Globus pallidus (tissue), 1 donor: ENCODE results near the gene FAM219A.
"Not testable (repeated sequence)": the region's sequence is repeated elsewhere in the genome, so short reads cannot be mapped to it uniquely, and the experiment has no call there.

Experiments used
- DNase-seq: peaks from one replicate; pipeline ENCODE4 v3.0.0-alpha.2; 2015; ENCODE audit warnings: low spot score

FAM219A gene

DNA sequence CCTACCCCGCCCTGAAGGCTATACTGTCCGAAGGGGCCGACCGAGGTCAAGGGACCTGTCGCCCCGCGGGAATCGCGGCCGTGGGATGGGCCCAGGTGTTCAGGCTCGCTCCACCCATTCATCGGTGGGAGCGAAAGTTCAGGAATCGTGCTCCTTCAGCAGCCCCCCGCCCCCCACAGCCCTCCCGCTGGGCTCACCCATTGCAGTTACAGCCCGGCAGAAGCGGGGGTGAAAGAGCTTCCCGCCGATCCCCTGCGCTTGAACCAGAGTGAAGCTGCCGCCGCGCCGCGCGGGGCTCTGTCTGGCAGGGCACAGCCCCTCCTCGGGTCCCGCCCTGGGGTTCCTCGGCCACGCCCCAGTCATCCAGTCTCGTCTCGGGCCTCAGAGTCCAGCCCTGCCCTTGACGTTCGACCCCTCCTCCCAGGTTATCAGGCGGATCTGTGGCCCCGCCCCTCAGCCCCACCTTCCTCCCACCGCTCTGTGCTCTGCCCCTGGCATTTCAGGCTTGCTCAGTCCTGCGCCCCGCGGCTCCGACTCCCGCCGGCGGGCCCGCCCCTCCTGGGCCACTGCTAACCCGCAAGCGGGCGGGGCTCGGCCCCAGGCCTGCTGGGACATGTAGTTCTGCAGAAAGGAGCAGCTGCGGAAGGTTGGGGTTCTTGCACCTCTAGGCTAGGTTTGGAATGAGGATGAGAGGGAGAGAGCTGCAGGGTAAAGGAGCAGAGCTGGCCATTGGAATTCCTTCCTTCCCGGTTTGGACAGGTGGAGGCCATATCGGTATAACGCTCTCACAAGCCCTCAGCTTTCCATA, 81.6 kb downstream of the FAM219A start, which contains the start of gene MYORG:
Gene MYORG, minus strand, starts transcription at position 303 of the 808 bp plus-strand sequence. CDS start 3,955 bp downstream, outside the sequence.
- peak; percentile 95 for DNase-seq

DNA sequence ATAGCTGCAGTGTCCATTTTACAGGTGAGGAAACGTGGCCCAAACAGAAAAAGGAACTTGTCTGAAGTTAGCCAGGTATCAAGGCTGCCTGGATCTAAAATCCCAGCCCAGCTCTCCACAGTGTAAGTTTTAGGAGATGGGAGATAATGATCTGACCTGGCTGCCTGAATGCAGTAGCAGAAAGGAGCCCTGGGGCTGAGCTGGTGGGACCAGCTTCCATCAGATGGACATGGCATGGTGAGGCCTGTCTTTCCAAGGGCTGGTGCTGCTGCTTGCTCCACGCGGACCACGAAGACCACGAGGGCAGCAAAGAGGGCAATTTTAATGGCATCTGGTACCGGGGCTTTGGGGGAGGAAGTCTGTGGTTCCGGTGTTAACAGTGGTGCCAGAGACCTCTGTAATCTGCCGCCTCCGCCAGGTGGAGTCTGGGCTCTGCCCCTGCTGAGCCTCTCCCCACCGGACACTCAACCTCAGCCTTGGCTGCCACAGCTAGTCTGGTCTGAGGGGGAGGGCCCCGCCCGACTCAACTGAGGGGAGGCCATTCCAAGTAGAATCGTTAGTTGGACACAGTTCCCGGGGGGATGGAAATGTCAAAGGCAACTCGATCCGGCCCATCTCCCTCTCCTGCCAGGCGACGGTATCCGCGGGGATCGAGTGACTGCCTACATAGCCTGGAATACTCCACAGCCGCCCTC, 82.3 kb downstream of the FAM219A start:
- peak; percentile 52 for DNase-seq

DNA sequence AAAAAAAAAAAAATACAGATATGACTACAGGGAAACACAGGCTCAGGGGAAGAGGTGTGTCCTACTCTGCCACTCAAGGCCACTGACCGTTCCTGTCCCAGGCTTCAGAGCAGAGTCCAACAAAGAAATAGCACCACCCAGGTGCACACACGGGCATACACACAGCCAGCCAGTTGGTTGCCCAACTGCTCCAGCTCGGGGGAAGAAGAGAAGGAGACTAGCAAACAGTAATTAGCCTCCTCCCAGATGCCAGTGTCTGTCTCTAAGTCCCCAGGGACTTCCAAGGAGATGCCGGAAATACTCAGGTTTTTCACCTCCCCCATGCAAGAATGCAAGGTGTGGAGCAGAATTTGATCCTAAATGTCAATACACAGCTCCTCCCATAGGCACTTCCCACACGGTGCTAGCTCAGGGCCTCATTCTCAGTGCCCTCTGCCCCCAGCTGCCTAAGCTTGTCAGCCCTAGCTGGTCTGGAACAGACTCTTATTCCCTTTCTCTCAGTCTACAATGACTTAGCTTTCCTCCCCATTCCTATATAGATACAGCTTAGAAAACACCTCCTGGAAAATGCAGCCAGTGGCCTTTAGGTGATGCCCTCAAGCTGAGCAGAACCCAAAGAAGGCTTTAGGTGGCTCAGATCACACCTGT, 83.3 kb downstream of the FAM219A start:
- no peak for DNase-seq

DNA sequence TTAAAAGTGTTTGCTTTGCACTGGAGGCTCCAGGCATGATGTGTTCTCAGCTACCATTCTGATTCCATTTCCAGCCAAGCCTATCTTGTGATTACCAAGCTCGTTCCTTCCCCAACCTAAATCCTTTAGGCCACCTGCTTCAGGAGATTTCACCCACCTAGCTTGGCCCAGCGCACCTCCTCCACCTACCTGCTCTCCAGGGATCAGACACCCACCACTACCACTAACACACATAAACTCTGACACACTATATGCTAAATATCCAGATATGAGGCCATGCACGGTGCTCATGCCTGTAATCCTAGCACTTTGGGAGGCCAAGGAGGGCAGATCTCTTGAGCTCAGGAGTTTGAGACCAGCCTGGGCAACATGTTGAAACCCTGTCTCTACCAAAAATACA, 84.0 kb downstream of the FAM219A start:
- DNase-seq, result no peak

DNA sequence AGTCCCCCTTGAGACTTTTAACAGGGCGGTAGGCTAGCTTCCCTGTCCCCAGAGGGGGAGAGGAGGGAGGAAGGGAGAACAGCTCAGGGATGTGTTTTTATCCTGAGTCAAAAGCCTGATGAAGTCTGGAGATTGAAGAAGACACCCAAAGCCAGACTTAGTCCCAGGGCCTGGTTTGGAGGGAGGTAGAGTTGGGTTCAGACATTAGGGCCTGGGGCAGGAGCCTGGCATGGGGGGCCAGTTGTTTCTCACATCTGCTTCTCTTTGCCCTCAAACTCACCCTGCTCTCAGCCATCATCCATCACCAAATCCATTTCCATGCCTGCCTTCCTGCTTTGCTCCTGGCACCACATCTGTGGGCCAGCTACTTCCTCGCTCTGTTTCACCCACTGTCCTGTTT, 84.6 kb downstream of the FAM219A start:
- no peak for DNase-seq

DNA sequence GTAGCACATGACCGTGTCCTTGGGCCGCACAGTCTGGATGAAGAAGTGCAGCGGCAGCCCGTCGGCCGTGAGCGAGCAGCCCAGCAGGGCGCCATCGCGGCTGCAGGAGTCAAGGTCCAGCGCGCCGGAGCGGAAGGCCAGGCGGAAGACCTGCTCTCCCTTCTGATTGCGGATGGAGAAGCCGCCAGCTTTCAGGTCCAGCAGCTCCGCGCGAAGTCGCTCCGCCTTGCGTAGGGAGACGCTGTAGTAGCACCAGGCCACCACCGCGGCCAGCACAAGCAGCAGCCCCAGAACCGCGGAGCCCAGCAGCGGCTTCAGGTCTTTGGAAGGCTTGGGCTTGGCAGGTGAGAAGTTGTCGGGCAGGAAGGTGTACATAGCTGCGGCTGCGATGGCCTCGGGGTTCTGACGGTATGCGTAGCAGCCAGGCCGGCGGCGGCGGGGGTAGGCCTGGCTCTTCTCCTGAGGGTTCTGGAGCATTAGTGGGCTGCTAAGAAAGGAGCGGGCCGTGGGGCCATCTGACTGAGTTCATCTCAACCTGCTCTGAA, 85.8 kb downstream of the FAM219A start:
- DNase-seq, result no peak

DNA sequence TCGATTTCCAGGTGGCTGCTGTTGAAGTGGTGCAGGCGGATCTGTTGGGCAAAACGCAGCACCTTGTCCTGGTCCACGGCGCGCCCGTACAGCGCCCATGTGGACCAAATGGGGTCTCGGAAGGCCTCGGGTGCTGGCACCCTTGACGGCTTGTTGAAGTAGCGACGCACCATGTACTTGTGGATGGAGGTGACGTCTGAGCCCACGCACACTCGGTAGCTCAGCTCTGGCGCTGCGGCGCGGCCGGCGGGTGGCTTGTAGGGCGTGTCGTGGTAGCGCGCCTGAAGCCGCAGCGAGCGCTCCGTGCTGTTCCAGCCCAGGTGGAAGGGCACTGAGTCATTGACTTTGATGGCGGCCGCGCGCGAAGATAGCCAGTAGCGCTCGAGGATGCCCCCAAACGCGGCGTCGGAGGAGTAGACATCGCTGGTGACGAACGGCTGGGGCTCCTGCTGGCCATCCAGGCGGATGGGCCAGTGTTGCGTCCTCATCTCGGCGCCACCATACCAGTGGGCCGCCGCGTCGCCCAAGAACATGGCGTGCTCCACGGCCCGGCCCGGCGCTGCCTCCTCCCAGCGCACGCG, 86.4 kb downstream of the FAM219A start:
- no peak for DNase-seq

DNA sequence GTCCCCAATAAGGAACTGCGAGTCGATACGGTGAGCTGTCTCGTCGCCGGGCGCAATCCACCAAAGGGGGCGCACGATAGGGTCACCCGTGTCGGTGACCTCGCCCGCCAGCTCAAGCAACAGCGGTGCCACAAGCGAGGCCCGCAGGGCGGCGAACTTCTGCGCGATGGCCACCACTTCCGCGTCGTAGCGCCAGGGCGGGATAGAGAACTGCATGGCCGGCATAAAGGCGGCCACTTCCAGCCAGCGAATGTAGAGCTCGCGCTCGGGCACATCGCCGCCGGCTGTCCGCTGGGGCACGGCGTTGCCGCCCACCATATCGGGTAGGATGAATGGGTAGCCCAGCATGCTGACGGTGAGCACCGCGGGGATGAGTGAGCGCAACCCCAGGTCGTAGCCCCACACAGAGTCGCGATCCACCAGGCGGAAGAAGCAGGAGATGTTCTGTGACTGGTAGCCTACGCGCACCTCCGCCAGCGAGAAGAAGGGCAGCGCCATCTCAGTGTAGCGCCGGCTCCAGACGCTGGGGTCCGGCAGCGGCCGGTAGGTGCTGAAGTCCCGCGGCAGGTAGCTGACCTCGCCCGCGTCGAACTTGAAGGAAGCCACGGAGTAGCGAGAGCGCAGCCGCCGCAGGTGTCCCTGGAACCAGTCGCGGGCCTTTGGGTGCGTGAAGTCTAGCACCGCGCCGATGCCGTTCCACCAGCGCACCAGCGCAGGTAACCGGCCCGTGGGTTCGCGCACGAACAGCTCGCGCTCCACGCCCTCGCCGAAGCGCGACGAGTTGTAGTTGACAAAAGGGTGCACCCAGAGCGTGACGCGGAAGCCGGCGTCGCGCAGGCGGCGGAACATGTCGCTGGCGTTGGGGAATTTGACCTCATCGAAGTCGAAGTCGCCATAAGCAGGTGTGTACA, 87.1 kb downstream of the FAM219A start:
- DNase-seq, result no peak

DNA sequence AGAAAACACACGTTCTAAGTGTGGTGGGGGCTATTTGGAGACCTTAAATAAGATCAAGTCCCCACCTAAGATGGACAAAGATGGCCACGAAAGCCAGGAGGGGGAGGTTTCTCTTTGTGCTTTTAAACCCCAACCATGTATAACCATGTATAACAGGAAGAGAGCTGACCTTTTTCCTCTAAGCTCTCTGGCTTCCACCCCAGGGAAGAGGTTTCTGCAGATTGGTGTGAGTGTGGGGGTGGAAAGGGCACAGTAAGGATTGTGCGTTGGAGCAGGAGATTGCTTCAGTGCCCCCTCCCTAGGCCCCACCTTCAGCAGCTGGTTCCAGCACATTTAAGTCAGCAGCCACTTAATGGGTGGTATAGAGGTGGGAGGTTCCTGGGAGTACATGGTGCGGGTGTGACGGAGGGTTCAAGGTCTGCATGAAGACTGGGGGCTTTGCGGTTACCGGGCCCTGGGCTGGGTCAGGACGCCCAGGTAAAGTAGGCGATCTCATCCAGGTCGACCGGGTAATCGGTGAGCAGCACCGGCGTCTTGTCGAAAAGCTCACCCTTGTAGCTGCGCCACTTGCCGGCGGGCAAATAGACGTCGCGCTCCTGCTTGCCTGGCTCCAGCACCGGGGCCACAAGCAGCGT, 87.9 kb downstream of the FAM219A start:
- no peak for DNase-seq

DNA sequence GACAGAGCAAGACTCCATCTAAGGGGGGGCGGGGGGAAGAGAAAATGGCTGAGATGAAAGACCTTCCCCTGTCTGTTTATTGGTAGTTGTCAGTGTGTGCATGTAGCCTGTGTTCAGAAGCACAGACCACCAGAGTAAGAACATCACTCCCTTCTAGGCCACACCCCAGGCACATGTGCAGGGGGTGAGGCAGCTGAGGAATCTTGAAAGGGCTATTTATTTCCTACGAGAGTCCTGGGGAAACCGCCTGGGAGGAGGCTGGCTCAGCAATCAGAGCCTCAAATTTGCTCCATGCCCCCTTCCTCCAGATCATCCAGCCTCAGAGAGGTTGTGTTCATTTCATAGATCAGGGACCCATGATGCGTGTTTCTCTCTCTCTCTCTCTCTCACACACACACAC, 88.7 kb downstream of the FAM219A start:
- no peak for DNase-seq

DNA sequence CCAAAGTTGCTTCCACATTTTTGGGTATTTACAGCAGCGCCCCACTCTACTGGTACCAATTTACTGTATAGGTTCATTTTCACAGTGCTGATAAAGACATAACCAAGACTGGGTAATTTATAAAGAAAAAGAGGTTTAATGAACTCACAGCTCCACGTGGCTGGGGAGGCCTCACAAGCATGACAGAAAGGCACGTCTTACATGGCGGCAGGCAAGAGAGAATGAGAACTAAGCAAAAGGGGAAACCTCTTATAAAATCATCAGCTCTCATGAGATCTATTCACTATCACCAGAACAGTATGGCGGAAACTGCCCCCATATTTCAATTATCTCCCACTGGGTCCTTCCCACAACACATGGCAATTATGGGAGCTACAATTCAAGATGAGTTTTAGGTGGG, 89.6 kb downstream of the FAM219A start:
- not testable (repeated sequence) for DNase-seq

DNA sequence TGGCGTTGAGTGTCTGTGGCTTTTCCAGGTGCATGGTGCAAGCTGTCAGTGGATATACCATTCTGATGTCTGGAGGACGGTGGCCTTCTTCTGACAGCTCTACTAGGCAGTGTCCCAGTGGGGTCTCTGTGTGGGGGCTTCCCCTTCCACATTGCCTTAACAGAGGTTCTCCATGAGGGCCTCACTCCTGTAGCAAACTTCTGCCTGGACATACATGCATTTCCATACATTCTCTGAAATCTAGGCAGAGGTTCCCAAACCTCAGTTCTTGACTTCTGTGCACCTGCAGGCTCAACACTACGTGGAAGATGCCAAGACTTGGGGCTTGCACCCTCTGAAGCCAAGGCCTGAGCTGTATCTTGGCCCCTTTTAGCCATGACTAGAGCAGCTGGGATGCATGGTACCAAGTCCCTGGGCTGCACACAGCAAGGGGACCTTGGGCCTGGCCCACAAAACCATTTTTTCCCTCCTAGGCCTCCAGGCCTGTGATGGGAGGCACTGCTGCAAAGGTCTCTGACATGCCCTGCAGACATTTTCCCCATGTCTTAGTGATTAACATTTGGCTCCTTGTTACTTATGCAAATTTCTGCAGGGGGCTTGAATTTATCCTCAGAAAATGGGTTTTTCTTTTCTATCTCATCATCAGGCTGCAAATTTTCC, 90.5 kb downstream of the FAM219A start:
- DNase-seq, result not testable (repeated sequence)

DNA sequence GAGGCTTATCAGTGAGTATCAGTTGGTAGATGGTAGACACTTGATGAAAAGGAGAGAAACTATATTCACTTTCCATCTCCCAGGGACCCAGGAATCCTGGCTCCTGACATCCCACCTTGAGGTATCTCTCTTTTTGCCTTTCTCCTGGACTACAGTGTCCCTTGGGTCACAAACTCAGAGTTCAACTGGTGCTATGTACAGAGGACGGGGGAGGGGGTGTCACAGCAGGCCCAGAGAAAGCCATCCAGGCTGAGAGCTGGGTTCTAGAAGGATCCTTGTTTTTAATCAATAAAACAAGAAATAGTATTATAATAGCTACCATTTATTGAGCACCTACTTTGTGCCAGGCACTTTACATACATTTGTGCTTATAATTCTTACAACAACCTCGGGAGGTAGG, 92.0 kb downstream of the FAM219A start:
- DNase-seq, result no peak

DNA sequence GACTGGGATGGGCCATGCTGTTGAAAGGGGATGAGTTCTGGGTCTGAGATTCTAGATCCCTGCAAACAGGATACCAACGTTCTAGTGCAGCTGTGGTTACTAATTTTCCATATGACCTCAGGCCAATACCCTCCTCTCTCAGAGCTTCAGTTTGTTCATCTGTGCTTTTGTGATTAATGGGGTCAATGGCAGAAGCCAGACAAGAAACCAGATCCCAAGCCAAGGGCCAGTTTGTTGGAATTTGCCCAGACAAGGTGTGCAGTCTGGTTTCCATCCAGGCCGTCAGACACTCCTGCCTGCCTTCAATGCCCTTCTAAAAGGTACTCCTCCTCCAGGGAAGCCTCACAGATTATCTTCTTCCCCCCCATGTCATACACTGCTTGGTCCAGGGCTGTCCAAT, 93.1 kb downstream of the FAM219A start:
- DNase-seq, result no peak

DNA sequence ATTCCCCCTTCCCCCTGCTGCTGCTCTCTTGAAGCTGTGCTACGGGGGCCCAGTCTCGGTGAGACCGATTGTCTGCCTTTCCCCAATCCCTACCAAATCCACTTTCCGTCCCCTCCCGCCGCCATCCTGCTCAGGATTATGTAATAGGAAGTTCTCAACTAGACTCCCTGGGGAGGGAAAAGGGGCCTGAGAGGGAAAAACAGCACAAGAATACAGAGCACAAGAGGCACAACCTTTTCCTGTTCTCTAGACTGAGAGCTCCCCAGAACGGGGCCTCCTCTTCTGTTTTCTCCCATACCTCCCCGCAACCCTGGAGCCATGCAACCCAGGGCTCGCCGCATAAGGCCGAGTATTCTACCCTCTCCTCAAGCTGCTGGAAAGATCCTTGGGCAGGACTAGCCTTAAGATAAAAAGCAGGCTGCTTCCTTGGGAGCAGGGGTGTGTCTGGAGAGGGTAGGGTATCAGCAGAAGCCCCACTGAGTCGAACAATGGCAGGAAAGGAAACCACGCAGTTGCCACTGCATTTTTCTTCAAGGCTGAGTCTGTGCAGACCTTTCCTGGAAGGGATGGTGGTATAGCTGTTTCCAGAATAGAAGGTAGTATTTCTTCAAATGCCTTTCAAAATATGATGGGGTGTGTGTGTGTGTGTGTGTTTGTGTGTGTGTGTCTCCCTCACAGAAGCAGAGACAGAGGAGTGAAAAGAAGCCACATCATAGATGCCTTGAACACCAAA, 94.6 kb downstream of the FAM219A start:
- DNase-seq, result no peak

DNA sequence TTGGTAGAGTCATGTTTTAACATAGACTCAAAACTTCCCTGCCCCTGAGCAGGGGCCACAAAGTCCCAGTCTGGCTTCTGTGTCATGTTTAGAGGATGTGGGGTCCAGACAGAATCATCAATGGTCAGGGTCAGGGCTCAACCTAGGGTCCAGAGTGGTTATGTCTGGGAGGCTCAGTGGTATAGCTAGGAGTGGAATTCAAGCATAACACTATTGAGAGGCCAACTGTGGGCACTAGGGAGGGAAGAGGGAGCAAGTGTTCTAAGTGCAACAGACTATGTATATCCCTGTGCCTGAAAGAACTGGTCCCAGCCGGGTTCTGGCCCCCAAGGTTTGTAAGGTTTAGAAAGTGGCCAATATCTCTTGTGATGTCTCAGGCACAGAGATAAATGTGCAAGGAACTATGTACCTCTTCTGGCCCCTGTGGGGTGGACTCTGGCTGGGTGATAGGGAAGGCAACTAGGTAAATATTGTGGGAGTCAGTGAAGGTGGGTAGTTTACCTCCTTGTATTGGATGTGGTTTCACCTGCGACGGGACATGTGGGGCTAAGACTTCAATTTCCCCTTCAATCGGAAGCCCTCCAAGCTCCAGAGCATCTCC, 95.7 kb downstream of the FAM219A start:
- DNase-seq, result no peak

DNA sequence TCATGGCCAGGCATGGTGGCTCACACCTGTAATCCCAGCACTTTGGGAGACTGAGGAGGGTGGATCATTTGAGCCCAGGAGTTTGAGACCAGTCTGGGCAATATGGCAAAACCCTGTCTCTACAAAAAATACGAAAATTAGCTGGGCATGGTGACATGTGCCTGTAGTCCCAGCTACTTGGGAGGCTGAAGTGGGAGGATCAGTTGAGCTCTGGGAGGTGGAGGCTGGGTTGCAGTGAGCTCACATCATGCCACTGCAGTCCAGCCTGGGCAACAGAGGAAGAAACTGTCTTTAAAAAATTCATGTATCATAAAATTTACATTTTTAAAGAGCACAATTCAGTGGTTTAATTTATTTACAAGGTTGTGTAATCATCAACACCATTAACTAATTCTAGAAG, 105.4 kb downstream of the FAM219A start:
- DNase-seq, result not testable (repeated sequence)

DNA sequence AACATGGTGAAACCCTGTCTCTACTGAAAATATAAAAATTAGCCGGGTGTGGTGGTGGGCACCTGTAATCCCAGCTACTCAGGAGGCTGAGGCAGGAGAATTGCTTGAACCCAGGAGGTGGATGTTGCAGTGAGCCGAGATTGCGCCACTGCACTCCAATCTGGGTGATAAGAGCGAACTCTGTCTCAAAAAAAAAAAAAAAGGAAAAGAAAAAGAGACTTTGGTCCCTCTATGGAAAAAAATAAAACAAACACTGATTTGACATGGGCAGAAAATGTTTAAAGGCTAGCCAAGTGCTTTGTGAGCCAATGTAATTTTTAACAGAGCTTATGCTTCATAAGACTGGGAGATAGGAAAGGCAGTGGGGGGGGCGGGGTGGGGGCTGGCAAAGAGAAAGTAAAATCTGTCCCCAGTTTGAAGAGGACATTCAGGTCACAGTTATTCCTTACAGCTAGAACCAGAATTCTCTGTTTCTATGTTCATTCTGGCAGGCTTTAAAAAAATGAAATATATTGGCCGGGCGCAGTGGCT, 106.2 kb downstream of the FAM219A start:
- DNase-seq, result not testable (repeated sequence)

DNA sequence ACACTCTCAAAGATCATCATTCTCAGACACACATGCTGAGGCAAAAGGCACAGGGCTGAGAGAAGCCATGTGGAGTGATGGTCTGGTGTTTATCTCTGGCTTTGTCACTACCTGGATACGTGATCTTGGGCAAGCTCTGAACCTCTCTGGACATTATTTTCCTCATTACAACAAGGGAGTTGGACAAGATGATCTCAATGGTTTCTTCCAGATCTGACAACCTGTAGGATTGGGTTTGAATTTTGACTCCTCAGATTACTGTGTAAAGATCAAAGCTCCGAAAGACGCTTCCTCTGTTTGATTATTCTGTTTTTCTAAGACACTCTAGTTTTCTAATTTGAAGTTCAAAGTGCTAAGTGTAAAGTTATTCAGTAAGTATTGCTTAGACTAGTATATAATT, 109.0 kb downstream of the FAM219A start:
- no peak for DNase-seq
